K562 (cell line): Measurements from ENCODE around the gene NBPF10. TPM values are rescaled to one million over a fixed set of nuclear protein-coding genes. Genes with fewer than 3 reads are reported as not detected.
"Not testable (repeated sequence)": the region's sequence is repeated elsewhere in the genome, so short reads cannot be mapped to it uniquely, and the experiment has no call there.

Experiments used
- ATAC-seq: fragments of 200-7000 bp; cut with Tn5 transposase; 3 replicates; pipeline ENCODE4 v1.9.1; 2020; ENCODE audit warnings: moderate library complexity
- Bru-seq: library from RNA; stranded (reverse); fragments of 400-500 nt; gene quantifications from one replicate; lab custom pipeline; 2021; lab: Mats Ljungman, UMichigan
- BruChase-seq, 2 experiments: library from RNA; stranded (reverse); fragments of 400-500 nt; gene quantifications; one replicate each; lab custom pipeline; 2021; lab: Mats Ljungman, UMichigan
- BruUV-seq: library from RNA; stranded (reverse); fragments of 400-500 nt; replicated peaks from 2 replicates; lab custom pipeline; 2021; lab: Mats Ljungman, UMichigan
- CTCF ChIA-PET: fragments of 300-600 bp; formaldehyde crosslinking; extraction: SDS; loops from one replicate; lab custom pipeline; 2021; ENCODE audit warnings: low intra/inter-chr PET ratio; lab: Yijun Ruan, JAX
- POLR2A ChIA-PET: fragments of 300-600, 350-650 bp; sonication (Branson Sonifier 250); formaldehyde crosslinking; extraction: SDS; loops from one replicate; lab custom pipeline; 2021; ENCODE audit warnings: antibody characterized with exemption, inconsistent platforms; lab: Yijun Ruan, JAX
- DNase-seq, 4 experiments: peaks; one replicate each; pipeline versions ENCODE4 v3.0.0 to v3.0.0-alpha.2; 2011 to 2018; ENCODE audit warnings: low spot score in 3 of 4, mixed read lengths in 3 of 4; ENCODE audit errors: extremely low read depth in 1 of 4
- FAIRE-seq: peaks from 2 replicates; lab custom pipeline; 2011; peaks lifted over from hg19 to GRCh38; lab: Jason Lieb, UNC
- H2AFZ ChIP-seq: 2 replicates; pipeline ENCODE4 v1.6.0; 2011; ENCODE audit warnings: low read depth, low read length, control low read depth, inconsistent platforms
- H3K27ac ChIP-seq: fragments of 200-600 bp; 3 replicates; pipeline ENCODE4 v1.8.0; 2011; ENCODE audit warnings: low read depth, mild to moderate bottlenecking, control low read depth, inconsistent platforms, low read length, moderate library complexity, mixed read lengths; ENCODE audit errors: extremely low read depth
- H3K27me3 ChIP-seq, 2 experiments: fragments of 300-600 bp in 1 of 2; 2 replicates in 1 of 2; 3 replicates in 1 of 2; pipeline versions ENCODE4 v1.6.0 to v1.8.0; 2011; ENCODE audit warnings: inconsistent platforms in 2 of 2, low read length in 2 of 2, mild to moderate bottlenecking in 1 of 2, mixed read lengths in 1 of 2, moderate library complexity in 1 of 2; ENCODE audit not compliant: control insufficient read depth in 2 of 2, insufficient read depth in 2 of 2
- H3K36me3 ChIP-seq: fragments of 300-600 bp; 3 replicates; pipeline ENCODE4 v1.8.0; 2011; ENCODE audit warnings: mild to moderate bottlenecking, low read length, inconsistent platforms; ENCODE audit not compliant: control insufficient read depth, insufficient read depth
- H3K4me1 ChIP-seq, 2 experiments: fragments of 200-600 bp in 1 of 2; replicated peaks in 1 of 2; 2 replicates in 1 of 2; 3 replicates in 1 of 2; pipeline versions ENCODE4 v1.5.1 to v1.8.0; 2011; ENCODE audit warnings: inconsistent platforms in 2 of 2, low read length in 2 of 2, mild to moderate bottlenecking in 1 of 2, mixed read lengths in 1 of 2, moderate library complexity in 1 of 2; ENCODE audit not compliant: control insufficient read depth in 2 of 2, insufficient read depth in 2 of 2
- H3K4me2 ChIP-seq: 2 replicates; pipeline ENCODE4 v1.6.1; 2011; ENCODE audit warnings: low read length, control low read depth, inconsistent platforms, mixed read lengths; ENCODE audit not compliant: insufficient read depth
- H3K4me3 ChIP-seq: fragments of 200-600 bp; sonication (generic), shearing (Covaris generic); 2 replicates; pipeline ENCODE4 v1.5.1; 2016; ENCODE audit warnings: control low read depth, inconsistent platforms
- H3K79me2 ChIP-seq: fragments of 200-600 bp; 3 replicates; pipeline ENCODE4 v1.8.0; 2011; ENCODE audit warnings: low read length, inconsistent platforms; ENCODE audit not compliant: control insufficient read depth, insufficient read depth
- H3K9ac ChIP-seq, 2 experiments: 2 replicates each; pipeline versions ENCODE4 v1.6.0 to v1.6.1; 2011; ENCODE audit warnings: low read depth in 2 of 2, low read length in 2 of 2, control low read depth in 1 of 2, inconsistent platforms in 1 of 2, mild to moderate bottlenecking in 1 of 2, mixed read lengths in 1 of 2; ENCODE audit not compliant: insufficient read depth in 1 of 2
- H3K9me1 ChIP-seq: one replicate; pipeline ENCODE4 v1.6.0; 2011; ENCODE audit warnings: inconsistent platforms, mild to moderate bottlenecking, low read length, moderate library complexity; ENCODE audit not compliant: control insufficient read depth, insufficient read depth
- H3K9me3 ChIP-seq: replicated peaks from 2 replicates; pipeline ENCODE4 v1.5.1; 2011; ENCODE audit warnings: low read depth, low read length, inconsistent platforms; ENCODE audit not compliant: control insufficient read depth, insufficient read depth
- H4K20me1 ChIP-seq: replicated peaks from 2 replicates; pipeline ENCODE4 v1.6.1; 2011; ENCODE audit warnings: low read length, inconsistent platforms, mixed read lengths; ENCODE audit not compliant: control insufficient read depth, insufficient read depth
- WGBS: fragments of 100-300 bp; shearing (Covaris generic); methylation state at CpG from one replicate; pipeline ENCODE4 v1.1.6; 2016; ENCODE audit warnings: low coverage, mixed read lengths; ENCODE audit not compliant: insufficient coverage; ENCODE audit errors: missing lambda C conversion rate; 5-methylcytosine and 5-hydroxymethylcytosine counted together
- in situ Hi-C: fragments of 300-500 bp; cut with MboI; formaldehyde crosslinking; loops from 4 replicates; pipeline ENCODE4 v1.15.0; 2018; ENCODE audit warnings: inconsistent platforms, mixed read lengths
- intact Hi-C: fragments of 100-400 bp; cut with micrococcal nuclease; formaldehyde crosslinking; loops from 2 replicates; pipeline ENCODE4 v1.14.2; 2022
- long read RNA-seq, 3 experiments: library from polyadenylated mRNA in 2 of 3; library from RNA in 1 of 3; unstranded in 2 of 3; stranded (forward) in 1 of 3; transcript quantifications; one replicate each; pipeline ENCODE4 v2.0.0, GENCODE V29; 2019 to 2022
- polyA minus RNA-seq, 3 experiments: library from RNA; depleted of rRNA, polyadenylated mRNA; stranded (reverse); fragments of >200 nt; gene quantifications; 2 replicates each; pipeline ENCODE4 v1.2.3, GENCODE V29; 2011
- polyA plus RNA-seq, 8 experiments: library from polyadenylated mRNA; depleted of rRNA in 4 of 8; stranded (reverse) in 5 of 8; unstranded in 3 of 8; fragments of >200 nt; fragmentation: Nextera tagmentation in 2 of 8; fragmentation: Illumina TruSeq in 1 of 8; extraction: Ambion mirVana in 2 of 8; extraction: Trizol in 1 of 8; gene quantifications; 2 replicates each; pipeline versions ENCODE4 v1.2.1 to v1.2.3, GENCODE V29; 2011 to 2014; ENCODE audit warnings: inconsistent platforms in 1 of 8, missing spikeins in 1 of 8
- total RNA-seq, 7 experiments: library from RNA; depleted of rRNA in 6 of 7; stranded (reverse); fragments of >200 nt in 6 of 7; fragmentation: Illumina TruSeq in 2 of 7; extraction: Trizol in 2 of 7; gene quantifications; 2 replicates each; pipeline versions ENCODE4 v1.2.1 to v1.2.3, GENCODE V29; 2011 to 2021; ENCODE audit warnings: low replicate concordance in 1 of 7

The NBPF10 gene, protein sequence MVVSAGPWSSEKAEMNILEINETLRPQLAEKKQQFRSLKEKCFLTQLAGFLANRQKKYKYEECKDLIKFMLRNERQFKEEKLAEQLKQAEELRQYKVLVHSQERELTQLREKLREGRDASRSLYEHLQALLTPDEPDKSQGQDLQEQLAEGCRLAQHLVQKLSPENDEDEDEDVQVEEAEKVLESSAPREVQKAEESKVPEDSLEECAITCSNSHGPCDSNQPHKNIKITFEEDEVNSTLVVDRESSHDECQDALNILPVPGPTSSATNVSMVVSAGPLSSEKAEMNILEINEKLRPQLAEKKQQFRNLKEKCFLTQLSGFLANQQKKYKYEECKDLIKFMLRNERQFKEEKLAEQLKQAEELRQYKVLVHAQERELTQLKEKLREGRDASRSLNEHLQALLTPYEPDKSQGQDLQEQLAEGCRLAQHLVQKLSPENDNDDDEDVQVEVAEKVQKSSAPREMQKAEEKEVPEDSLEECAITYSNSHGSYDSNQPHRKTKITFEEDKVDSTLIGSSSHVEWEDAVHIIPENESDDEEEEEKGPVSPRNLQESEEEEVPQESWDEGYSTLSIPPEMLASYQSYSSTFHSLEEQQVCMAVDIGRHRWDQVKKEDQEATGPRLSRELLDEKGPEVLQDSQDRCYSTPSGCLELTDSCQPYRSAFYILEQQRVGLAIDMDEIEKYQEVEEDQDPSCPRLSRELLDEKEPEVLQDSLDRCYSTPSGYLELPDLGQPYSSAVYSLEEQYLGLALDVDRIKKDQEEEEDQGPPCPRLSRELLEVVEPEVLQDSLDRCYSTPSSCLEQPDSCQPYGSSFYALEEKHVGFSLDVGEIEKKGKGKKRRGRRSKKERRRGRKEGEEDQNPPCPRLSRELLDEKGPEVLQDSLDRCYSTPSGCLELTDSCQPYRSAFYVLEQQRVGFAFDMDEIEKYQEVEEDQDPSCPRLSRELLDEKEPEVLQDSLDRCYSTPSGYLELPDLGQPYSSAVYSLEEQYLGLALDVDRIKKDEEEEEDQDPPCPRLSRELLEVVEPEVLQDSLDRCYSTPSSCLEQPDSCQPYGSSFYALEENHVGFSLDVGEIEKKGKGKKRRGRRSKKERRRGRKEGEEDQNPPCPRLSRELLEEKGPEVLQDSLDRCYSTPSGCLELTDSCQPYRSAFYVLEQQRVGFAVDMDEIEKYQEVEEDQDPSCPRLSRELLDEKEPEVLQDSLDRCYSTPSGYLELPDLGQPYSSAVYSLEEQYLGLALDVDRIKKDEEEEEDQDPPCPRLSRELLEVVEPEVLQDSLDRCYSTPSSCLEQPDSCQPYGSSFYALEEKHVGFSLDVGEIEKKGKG (N-terminal part only)
- total RNA-seq (2011; cell fraction: chromatin; rRNA removed; ENCODE audit: low replicate concordance), result 3.3 and 5.9 TPM in 2 replicates
- 1.3 and 2.0 TPM in 2 replicates for total RNA-seq (2011; cell fraction: nucleolus; rRNA removed)
- total RNA-seq (2011; cell fraction: nucleoplasm; rRNA removed), result 3.2 and 3.8 TPM in 2 replicates
- 0.53 and 0.64 TPM in 2 replicates for total RNA-seq (2014; rRNA removed)
- total RNA-seq (2014; rRNA removed; fragmentation: Illumina TruSeq; extraction: Trizol), result 0.77 and 0.84 TPM in 2 replicates
- total RNA-seq (2015; rRNA removed; fragmentation: Illumina TruSeq; extraction: Trizol), result 1.1 and 1.2 TPM in 2 replicates
- 0.72 and 0.89 TPM in 2 replicates for total RNA-seq (2021)
- polyA plus RNA-seq (2011; rRNA removed), result 0.84 and 0.97 TPM in 2 replicates
- polyA plus RNA-seq (2011; cell fraction: cytosol; rRNA removed), result 0.18 and 0.49 TPM in 2 replicates
- 2.0 and 2.9 TPM in 2 replicates for polyA plus RNA-seq (2011; cell fraction: nucleus; rRNA removed)
- polyA plus RNA-seq (2012), result 0.56 and 0.65 TPM in 2 replicates
- polyA plus RNA-seq (2014; fragmentation: Illumina TruSeq; extraction: Trizol), result 0.68 and 0.76 TPM in 2 replicates
- under 1 TPM; 0.10 to 0.17 TPM for polyA plus RNA-seq (2014; fragmentation: Nextera tagmentation; extraction: Ambion mirVana)
- 0.63 and 0.66 TPM in 2 replicates for polyA plus RNA-seq (2014; rRNA removed)
- 1.8 and 1.9 TPM in 2 replicates for polyA minus RNA-seq (2011; rRNA and poly(A)+ RNA removed)
- polyA minus RNA-seq (2011; cell fraction: cytosol; rRNA and poly(A)+ RNA removed), result 0.55 and 0.57 TPM in 2 replicates
- polyA minus RNA-seq (2011; cell fraction: nucleus; rRNA and poly(A)+ RNA removed), result 2.3 and 4.1 TPM in 2 replicates
- Bru-seq, nascent RNA, result percentile 36 among the genes with signal in this experiment
- BruChase-seq, experiment 1, labeled RNA remaining after a 2-hour chase, result percentile 36 among the genes with signal in this experiment
- BruChase-seq, experiment 2, labeled RNA remaining after a 6-hour chase, result percentile 44 among the genes with signal in this experiment
- long read RNA-seq, experiment 1, partial matches to known transcripts, result 4 of 9 reads
- long read RNA-seq, experiment 1, other reads (novel, unspliced or antisense), result 5 of 9 reads
- long read RNA-seq, experiment 2, partial matches to known transcripts, result 0 of 1 reads
- long read RNA-seq, experiment 2, other reads (novel, unspliced or antisense), result 1 of 1 reads
- long read RNA-seq, experiment 3, partial matches to known transcripts, result 3 of 5 reads
- long read RNA-seq, experiment 3, other reads (novel, unspliced or antisense), result 2 of 5 reads

- H3K9me1 ChIP-seq, H3K4me1 ChIP-seq, H3K4me3 ChIP-seq, intact Hi-C loops, H3K9ac ChIP-seq, H3K4me2 ChIP-seq, POLR2A ChIA-PET, ATAC-seq, in situ Hi-C loops, H4K20me1 ChIP-seq, H3K9me3 ChIP-seq, DNase-seq, H3K27ac ChIP-seq, BruUV-seq, H3K79me2 ChIP-seq, H3K36me3 ChIP-seq, H3K27me3 ChIP-seq, FAIRE-seq, H2AFZ ChIP-seq, CTCF ChIA-PET: not testable (repeated sequence)
- WGBS, result no CpG with 5 or more reads among the region's 7 CpGs
These were observed at the start of gene NBPF10 for GRCh38 chr1:146144465-146144864. NBPF10 (minus strand) TSS chr1:146144804; CDS start chr1:146144769, 35 bp downstream.

DNA sequence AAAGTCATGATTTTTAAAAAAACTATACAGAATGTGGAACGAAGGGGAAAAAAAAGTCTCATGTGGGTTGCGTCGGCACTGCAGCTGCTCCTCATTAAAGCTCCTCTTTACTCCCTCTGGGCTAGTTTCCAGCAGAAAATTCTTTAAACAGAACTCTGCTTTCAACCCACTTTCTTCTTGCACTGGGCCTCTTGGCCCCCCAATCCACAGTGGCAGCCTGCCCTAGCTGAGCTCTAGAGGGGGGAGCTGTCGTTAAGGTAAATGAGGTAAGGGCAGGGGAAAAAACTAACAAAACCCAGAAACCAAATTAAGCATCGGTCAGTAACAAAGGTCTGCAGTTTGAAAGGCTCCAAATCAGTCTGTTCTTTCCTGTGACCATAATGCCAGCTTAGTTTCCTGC lies 29.9 kb upstream of the NBPF10 start:
- H3K9me3 ChIP-seq, H2AFZ ChIP-seq, CTCF ChIA-PET, H3K4me2 ChIP-seq, ATAC-seq, H3K4me3 ChIP-seq, H3K36me3 ChIP-seq, BruUV-seq, FAIRE-seq, H3K9me1 ChIP-seq, H3K4me1 ChIP-seq, DNase-seq, in situ Hi-C loops, H4K20me1 ChIP-seq, H3K27me3 ChIP-seq, H3K79me2 ChIP-seq, H3K27ac ChIP-seq, intact Hi-C loops, H3K9ac ChIP-seq, POLR2A ChIA-PET: not testable (repeated sequence)
- WGBS, result no CpG with 5 or more reads among the region's 5 CpGs
